WERI-Rb-1 (cell line): Measurements from ENCODE around the gene ELFN2.
A peak's percentile ranks its signal among the peaks of the same experiment; 100 is the strongest.

ENCODE experiments used
- DNase-seq: peaks from one replicate; pipeline ENCODE4 v3.0.0-alpha.2; 2020
- H3K27ac ChIP-seq: fragments of 250-450 bp; sonication (Bioruptor Pico); 2 replicates; pipeline ENCODE4 v1.5.1; 2020; ENCODE audit warnings: mild to moderate bottlenecking, moderate library complexity
- H3K27me3 ChIP-seq: fragments of 250-450 bp; sonication (Bioruptor Pico); 2 replicates; pipeline ENCODE4 v1.5.1; 2021; ENCODE audit warnings: mild to moderate bottlenecking, low read depth, moderate library complexity; ENCODE audit not compliant: insufficient read depth, severe bottlenecking
- H3K36me3 ChIP-seq: fragments of 250-450 bp; sonication (Bioruptor Pico); 2 replicates; pipeline ENCODE4 v1.5.1; 2020; ENCODE audit warnings: mild to moderate bottlenecking, moderate library complexity
- H3K4me3 ChIP-seq: 2 replicates; pipeline ENCODE4 v1.5.1; 2011; ENCODE audit warnings: low read depth, mild to moderate bottlenecking, control low read depth, low read length
- H3K9me3 ChIP-seq: fragments of 250-450 bp; sonication (Bioruptor Pico); 2 replicates; pipeline ENCODE4 v1.5.1; 2021; ENCODE audit warnings: mild to moderate bottlenecking, moderate library complexity; ENCODE audit not compliant: severe bottlenecking
- TF ChIP-seq, protein P1 (sequence below): IDR thresholded peaks from 2 replicates; pipeline ENCODE4 v1.5.1; 2011; ENCODE audit warnings: low read depth, mild to moderate bottlenecking, control low read depth, inconsistent platforms, low read length

ELFN2 gene

DNA sequence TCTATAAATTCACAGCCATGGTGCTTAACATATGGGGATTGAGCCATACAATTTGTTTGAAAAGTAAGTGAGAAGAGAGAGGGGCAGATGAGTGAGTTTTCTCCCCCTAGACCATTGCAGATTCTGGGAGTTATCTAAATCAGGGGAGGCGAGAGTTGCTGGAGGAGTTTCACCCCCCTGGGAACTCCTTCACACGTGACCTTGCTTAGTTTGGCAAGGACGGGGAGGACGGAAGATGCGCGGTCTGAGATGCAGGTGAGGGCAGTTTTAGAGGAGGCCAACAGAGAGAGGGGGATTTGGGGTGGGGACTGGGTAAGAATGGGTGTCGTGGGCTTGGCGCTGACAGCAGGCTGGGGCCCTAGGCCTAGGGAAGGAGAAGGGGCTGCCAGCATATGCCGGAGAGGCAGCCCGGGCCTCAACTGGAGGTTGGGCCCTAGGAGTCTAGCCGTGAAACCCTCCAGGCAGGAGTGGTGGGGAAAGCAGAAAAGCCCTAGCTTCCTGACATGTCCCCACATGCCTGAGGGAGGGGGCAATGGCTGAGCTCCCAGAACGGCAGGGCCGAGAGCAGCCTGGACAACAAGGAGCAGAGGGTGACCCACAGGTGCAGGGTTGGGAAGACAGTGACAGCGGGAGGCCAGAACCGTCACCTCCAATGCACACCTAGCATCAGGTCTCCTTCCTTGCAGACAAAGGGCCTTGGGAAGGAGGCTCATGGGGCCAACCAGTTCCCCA, 63.9 kb downstream of the ELFN2 start:
- no peaks in the 10 kb centered on the region for H3K36me3 ChIP-seq
- peak; percentile 51 for DNase-seq
- H3K9me3 ChIP-seq: no peaks in the 10 kb centered on the region
- no peak overlapping the region for H3K4me3 ChIP-seq
- TF ChIP-seq, protein P1, sequence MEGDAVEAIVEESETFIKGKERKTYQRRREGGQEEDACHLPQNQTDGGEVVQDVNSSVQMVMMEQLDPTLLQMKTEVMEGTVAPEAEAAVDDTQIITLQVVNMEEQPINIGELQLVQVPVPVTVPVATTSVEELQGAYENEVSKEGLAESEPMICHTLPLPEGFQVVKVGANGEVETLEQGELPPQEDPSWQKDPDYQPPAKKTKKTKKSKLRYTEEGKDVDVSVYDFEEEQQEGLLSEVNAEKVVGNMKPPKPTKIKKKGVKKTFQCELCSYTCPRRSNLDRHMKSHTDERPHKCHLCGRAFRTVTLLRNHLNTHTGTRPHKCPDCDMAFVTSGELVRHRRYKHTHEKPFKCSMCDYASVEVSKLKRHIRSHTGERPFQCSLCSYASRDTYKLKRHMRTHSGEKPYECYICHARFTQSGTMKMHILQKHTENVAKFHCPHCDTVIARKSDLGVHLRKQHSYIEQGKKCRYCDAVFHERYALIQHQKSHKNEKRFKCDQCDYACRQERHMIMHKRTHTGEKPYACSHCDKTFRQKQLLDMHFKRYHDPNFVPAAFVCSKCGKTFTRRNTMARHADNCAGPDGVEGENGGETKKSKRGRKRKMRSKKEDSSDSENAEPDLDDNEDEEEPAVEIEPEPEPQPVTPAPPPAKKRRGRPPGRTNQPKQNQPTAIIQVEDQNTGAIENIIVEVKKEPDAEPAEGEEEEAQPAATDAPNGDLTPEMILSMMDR: no peak
- no peaks in the 10 kb centered on the region for H3K27me3 ChIP-seq
- H3K27ac ChIP-seq: peak overlapping the region; percentile 69

DNA sequence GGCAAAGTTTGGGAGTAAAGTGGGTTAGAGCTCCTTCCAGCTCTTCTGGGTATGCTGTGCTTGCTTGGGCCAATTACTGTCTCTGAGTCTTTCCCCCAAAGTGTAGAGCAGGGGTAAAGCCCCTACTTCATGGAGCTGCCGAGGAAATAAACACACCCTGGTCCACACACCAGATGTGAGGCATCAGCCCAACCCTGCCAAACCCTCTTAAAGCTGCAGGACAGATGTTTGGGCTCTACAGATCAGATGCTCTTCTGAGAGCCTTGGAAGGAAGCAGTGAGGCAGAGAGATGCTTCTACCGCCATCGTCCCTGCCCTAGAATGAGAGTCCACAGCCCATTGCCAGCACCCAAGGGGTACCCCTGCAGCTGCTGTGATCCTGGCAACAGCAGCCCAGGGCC, 64.7 kb downstream of the ELFN2 start:
- Histone ChIP-seq H3K9me3 (no peaks in the 10 kb centered on the region), H3K36me3 (no peaks in the 10 kb centered on the region), H3K27me3 (no peaks in the 10 kb centered on the region), H3K27ac (peak overlapping the region; percentile 69; the same call in 1 of the 2 replicates), H3K4me3 (no peak overlapping the region)
- TF ChIP-seq, protein P1: no peak
- no peak for DNase-seq

DNA sequence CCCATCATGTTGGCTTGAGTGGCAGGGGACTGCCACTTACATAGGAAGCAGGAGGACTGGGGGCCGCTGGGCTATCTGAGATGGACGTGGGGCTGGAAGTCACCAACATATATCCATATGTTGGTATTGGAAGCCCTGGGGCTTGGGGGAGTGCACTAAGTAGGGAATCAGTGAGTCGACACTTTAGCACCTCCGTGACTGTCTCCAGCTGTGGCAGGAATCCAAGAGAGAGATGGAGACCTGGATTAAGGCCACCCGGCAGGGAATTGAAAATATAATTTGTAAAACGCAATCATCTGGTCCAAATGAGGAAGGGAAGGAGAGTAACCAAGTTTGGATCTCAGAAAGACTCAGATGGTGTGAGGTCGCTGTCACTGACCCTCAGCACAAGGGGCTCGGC, 68.4 kb downstream of the ELFN2 start:
- Histone ChIP-seq H3K36me3 (no peaks in the 10 kb centered on the region), H3K27ac (no peak overlapping the region), H3K4me3 (no peak overlapping the region), H3K9me3 (no peaks in the 10 kb centered on the region), H3K27me3 (no peaks in the 10 kb centered on the region)
- DNase-seq: no peak
- TF ChIP-seq, protein P1: no peak

DNA sequence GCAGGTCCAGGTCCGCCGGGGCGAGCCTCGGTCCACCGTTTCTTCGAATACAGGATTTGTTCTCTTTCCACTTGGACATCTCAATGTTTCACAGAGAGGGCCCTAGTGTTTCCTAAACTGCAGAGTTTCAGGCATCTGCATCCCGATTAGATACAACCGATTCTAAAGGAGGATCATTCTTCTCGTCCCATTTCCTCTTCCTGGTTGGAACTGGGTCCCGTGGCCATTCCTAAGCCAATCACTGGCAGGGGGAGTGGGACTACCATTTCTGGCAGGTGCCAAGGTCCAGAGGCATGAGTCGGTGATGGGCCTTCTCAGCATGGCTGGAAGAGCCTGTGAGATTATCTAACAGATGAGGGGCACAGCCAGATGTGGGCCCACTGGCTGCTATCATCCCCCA, 68.9 kb downstream of the ELFN2 start:
- H3K27me3 ChIP-seq: no peaks in the 10 kb centered on the region
- TF ChIP-seq, protein P1: no peak

DNA sequence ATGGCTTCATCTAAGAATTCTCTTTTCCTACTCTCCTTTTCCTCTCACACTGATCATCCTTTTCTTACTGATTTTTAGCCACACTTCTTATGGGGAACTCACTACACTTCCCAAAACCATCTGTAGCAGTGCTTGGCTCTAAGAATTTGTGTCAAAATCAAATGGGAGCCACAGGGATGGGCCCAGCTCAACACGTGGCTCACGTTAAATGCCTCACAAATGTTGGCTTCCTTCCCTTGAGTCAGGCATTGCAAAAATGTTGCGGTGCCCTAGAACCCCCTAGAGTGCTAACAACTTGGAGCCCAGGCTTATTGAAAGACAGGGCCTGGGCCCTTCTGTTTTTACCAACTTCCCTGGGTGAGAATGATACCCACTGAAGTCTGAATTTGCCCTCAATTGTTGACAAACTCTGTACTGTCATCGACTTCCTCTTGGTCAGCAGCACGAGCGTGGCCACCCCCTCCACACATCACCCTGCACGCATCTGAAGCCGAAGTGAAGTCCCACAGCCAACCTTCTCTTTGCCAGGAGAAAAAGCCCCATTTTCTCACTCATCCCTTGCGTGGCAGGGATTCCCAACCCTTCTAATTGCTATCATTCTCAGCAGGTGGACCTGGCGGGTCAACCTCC, 69.7 kb downstream of the ELFN2 start:
- H3K36me3 ChIP-seq: no peaks in the 10 kb centered on the region
- no peak overlapping the region for H3K27ac ChIP-seq
- no peaks in the 10 kb centered on the region for H3K9me3 ChIP-seq
- no peaks in the 10 kb centered on the region for H3K27me3 ChIP-seq
- no peak for DNase-seq
- TF ChIP-seq, protein P1: no peak
- H3K4me3 ChIP-seq: no peak overlapping the region

More for the DNA sequence above, 68.9 kb downstream of the ELFN2 start:
- no peaks in the 10 kb centered on the region for H3K36me3 ChIP-seq
- no peaks in the 10 kb centered on the region for H3K9me3 ChIP-seq
- no peak overlapping the region for H3K4me3 ChIP-seq
- DNase-seq: no peak
- H3K27ac ChIP-seq: no peak overlapping the region

DNA sequence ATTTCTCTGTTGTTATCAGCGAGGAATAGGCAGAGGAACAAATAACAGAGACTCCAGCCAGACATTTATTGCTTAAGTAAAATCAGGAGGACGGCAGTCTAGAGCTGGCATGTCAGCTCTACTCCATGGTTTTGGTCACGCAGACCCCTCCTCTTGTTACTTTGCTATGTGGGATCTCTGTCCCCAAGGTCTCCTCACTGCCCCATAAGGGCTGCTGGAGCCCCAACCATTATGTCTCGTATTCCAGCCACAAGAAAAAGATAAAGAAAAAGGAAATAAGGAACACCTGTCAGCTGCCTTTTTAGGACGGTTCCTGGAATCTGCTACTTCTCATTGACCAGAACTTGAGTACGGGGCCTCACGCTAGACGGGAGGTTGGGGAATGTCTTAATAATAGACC, 70.4 kb downstream of the ELFN2 start:
- no peaks in the 10 kb centered on the region for H3K27me3 ChIP-seq
- TF ChIP-seq, protein P1: no peak
- DNase-seq: no peak

More for the DNA sequence above, 70.4 kb downstream of the ELFN2 start:
- H3K9me3 ChIP-seq: no peaks in the 10 kb centered on the region
- H3K27ac ChIP-seq: no peak overlapping the region
- no peak overlapping the region for H3K4me3 ChIP-seq
- H3K36me3 ChIP-seq: no peaks in the 10 kb centered on the region
